Non-pigmented ciliary epithelial cell (primary cell): ENCODE measurements around the gene ENTPD6.
"Not testable (repeated sequence)": the region's sequence is repeated elsewhere in the genome, so short reads cannot be mapped to it uniquely, and the experiment has no call there.

Source experiments
- DNase-seq: peaks from one replicate; pipeline ENCODE4 v3.0.0-alpha.2; 2010; ENCODE audit warnings: low read depth

The ENTPD6 gene

GRCh38 chr20:25257130-25257529 is 61.6 kb downstream of the ENTPD6 start:
- no peak for DNase-seq

- DNase-seq: no peak
Measured at GRCh38 chr20:25257756-25258475, 62.4 kb downstream of the ENTPD6 start.

DNA sequence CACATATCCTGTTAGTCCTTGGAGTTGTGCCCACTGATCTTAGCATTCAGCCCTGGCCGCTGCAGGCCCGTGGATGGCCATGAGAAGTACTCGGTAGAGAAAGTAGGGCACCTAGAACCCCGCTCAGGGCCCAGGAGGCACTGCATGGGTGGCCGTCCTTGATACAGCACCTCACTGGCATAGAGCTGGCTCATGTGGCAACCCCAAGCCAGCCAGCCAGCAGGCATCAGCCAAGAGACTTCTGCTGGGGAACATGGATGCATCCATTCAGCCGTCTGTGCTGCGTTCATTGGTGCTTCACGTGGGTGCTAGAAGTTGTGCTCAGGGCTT is 62.9 kb downstream of the ENTPD6 start:
- DNase-seq: no peak

DNA sequence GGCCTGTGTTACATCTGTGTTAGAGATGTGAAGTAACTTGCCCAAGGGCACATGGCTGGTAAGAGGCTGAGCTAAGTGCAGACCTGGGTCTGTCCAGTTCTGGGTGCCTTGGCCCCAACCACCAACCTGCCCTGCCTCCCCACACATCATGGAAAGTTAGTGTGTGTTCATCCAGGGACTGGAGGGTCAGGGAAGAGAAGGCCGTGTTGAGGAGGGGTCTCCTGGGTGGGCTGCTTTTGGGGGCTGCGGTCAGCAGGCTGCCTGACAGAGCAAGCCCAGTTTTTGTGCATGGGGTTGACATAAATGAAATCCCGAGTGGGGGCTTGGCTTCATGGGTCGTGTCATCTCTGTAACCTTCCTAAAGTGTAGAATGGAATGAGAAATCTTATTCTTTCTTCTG is 63.3 kb downstream of the ENTPD6 start:
- no peak for DNase-seq

- no peak for DNase-seq
Measured at GRCh38 chr20:25259358-25259757, 63.8 kb downstream of the ENTPD6 start.

DNA sequence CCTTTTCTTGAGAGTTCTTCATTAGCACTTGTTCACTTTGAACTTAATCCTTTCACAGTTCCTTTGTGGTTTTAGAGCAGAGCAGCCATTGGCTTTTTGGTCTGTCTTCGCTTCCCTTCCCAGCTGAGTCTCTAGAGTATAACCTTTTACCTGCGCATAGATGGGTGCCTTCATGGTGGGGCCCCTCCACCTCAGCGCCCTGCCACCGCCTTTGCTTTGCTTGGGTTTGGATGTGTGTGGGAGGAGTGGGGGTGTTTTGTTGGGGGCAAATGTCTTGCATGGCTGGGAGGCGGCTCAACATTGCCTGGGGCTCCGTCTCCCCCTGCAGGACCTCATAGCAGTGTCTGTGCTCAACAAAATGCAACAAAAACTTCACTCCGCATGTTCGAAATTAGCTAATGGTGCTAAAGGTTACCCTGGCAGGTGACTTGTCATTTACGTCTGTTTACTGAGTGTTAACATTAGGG is 64.3 kb downstream of the ENTPD6 start:
- no peak for DNase-seq

GRCh38 chr20:25260770-25261437 is 65.4 kb downstream of the ENTPD6 start:
- not testable (repeated sequence) for DNase-seq

DNA sequence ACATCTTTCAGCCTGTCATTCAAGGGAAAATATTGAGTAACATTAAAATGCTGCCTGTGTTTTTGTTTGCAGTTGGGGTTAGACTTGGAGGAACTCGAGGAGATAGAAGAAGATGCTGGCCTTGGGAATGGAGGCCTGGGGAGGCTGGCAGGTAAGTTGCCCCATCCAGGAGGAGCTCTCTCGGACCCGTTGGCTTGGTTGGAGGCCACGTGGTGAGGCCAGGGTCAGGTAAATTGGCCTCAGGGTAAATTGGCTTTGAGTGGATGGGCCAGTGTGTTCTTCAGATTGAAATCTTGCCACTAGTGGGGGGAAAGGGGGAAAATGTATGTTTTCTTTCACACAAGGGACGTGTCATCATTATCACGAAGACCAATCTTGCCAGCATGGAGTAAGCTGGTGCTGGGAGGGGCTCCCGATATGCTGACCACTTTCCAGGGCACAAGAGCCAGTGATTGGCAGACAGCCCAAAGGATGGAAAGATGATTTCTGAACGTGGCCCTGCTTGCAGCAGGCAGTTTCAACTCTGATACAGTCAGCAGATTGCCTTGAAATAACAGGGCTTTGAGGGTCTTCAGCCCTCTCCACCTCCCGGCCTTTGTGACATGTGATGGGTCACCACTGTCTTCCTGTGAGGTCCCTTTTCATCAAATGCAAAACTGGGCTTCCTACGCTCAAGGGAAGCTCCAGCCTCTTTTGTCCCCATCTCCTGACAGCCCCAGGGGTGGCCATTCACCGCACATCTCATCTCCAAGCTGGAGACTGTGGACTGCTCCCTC is 73.7 kb downstream of the ENTPD6 start:
- no peak for DNase-seq

- no peak for DNase-seq
Measured at GRCh38 chr20:25269833-25270170, 74.3 kb downstream of the ENTPD6 start.

- DNase-seq: no peak
Measured at GRCh38 chr20:25270829-25271251, 75.3 kb downstream of the ENTPD6 start.

GRCh38 chr20:25271486-25272222 is 76.1 kb downstream of the ENTPD6 start:
- no peak for DNase-seq

DNA sequence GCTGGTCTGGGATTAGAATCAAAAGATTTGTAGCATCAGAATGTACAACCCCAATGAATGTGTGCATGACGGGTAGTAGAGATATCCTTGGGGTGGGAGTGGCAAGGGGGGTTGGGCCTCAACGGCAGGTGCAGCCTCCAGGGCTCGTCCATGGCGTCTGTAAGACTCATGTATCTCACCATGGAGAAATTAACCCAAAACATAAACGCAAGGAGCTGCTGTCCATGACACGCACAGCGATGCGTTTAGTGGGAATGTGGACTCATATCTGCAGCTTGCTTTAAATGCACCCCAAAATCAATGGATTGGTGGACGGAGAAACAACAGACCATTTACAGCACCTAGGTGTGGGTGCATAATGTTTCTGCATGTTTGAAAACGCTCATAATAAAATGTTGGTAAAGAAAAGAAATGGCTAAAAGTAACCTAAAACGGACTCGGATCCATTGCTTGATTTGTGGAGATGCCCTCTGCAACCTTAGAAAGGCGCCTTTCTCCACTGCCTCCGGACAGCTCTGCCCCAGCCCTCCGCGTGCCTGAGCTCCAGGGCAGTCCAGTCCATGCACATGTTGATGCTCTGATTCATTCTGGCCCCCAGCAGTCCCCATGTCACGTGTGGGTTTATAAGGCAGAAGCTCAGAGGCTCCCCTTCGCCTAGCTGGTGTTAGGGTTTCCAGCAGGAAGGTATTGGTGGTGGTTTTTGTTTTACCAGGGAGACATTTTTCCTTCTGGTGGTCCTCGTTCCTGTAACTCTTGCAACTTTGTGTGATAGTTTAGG is 76.9 kb downstream of the ENTPD6 start:
- DNase-seq: no peak

DNA sequence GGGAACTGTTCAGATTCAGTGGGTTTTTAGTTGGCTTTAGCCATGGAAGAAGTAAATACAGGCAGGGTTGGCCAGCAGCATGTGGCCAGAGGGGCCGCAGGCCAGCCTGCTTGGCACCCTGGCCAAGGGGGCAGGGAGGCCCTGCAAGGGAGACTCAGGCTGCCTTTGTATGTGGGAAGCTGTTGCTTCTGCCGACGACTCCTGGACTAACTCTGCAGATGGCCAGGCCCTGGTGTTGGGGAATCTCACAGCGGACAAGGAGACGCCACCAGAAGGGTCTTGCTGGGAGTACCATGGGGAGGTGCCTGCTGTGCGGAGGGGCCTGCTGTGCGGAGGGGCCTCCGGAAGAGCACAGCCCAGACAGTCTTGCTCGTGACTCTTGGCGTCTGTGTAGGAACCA is 77.5 kb downstream of the ENTPD6 start:
- DNase-seq: no peak

DNA sequence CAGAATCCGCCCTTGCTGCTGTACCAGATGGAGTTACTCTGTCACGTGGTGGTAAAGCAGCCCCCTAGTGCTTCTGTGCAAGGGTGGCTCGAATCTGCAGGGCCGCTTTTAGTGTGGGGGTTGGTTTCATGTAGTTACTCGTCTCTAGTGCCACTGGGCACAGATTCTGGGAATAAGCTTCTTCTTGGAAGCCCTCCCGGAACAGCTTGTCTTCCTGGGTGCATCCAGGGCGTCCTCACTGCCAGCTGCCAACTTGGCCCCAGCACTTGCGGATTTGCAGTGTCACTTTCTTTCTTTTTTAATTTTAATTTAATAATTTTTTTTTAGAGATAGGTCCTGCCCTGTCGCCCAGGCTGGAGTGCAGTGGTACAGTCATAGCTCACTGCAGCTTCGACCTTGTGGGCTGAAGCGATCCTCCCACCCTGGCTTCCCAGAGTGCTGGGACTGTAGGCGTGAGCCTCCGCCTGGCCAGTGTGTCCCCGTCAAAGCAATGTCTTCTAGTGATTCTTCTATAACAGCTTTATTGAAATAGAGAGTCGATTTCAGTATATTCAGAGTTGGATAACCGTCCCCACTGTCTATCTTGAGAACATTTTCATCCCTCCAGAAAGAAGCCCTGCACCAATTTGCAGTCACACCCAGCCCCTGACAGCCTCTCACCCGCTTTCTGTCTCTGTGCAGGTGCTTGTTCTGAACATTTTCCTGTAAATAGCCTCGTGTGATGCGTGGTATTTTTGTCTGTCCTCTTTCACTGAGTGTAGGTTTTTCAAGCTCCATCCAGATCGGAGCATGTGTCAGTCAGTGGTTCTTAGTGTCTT is 78.2 kb downstream of the ENTPD6 start:
- DNase-seq: no peak

DNA sequence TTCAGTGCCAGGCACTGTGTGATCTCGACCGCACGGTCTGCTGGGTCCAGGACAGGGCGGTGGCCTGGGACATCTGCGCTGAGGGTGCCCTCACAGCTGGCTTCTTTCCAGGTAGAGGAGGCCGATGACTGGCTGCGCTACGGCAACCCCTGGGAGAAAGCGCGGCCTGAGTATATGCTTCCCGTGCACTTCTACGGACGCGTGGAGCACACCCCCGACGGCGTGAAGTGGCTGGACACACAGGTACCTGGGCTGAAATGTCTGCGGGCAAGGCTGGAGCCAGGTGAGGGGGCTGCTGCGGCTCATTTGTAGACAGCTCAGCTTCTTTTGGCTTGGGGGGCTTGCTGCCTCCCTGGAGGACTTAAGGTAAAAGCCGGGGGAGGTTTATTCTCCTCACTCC is 79.0 kb downstream of the ENTPD6 start:
- no peak for DNase-seq

DNA sequence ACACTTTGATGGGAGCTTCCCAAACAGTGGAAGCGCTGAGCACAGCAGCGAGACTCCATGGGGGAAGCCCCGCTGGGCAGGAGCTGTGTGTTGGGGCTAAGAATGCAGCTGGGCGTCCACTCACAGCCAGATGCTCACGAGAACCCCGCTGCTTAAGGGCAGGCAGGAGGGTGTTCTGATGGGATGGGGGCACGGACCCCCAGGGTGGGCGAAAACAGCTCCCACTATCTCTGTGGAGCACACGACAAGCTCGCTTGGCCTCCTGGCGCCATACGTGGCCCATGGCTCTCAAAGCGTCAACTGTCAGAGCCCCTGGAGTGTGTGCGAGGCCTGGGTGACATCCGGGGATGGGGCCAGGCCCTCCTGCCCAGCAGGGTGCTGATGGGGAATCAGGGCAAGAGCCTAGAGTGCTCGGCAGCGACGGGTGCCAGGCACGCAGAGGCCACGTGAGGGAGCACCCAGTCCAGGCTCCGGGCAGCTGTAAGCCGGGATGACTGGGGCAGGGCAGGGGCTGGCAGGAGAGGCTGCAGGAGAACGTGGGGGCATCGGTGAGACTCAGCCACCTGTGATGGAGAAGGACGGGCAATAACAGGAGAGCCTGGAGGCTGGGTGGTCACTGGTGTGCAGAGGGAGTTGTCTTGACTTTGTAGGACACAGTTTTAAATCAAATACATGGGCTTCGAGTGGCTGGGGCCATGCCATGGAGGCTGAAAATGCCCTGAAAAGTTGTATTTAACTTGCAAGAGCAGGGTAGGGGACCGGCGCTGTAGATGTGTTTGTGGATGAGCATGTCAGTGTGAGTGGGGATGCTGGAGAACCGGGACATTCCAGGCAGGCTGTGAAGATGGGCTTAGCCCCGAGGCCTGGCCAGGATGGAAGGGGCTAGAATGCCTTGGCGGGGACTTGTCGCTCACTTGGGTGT is 79.6 kb downstream of the ENTPD6 start:
- no peak for DNase-seq

- DNase-seq: no peak
Measured at GRCh38 chr20:25275813-25276532, 80.5 kb downstream of the ENTPD6 start.
